GM10847 (cell line): ENCODE data around the gene PDXP.

ENCODE experiments used
- POLR2A ChIP-seq: IDR thresholded peaks from 2 replicates; pipeline ENCODE4 v1.6.1; 2011; ENCODE audit not compliant: insufficient read length; ENCODE audit errors: extremely low read depth

PDXP gene

GRCh38 chr22:37690901-37691504 lies 32.5 kb downstream of the PDXP start:
- no peak for TF ChIP-seq POLR2A

- TF ChIP-seq POLR2A, result no peak
These were observed 34.2 kb downstream of the PDXP start for GRCh38 chr22:37692627-37693285.

GRCh38 chr22:37696657-37697537 lies 38.4 kb downstream of the PDXP start, which contains the start of gene TRIOBP:
TRIOBP (plus strand) TSS chr22:37697048; CDS start chr22:37701366, 4,318 bp downstream.
- no peak for TF ChIP-seq POLR2A

- no peak for TF ChIP-seq POLR2A
These were observed 39.0 kb downstream of the PDXP start for GRCh38 chr22:37697538-37697835.

- TF ChIP-seq POLR2A, result no peak
These were observed 42.7 kb downstream of the PDXP start for GRCh38 chr22:37701141-37701786.

- TF ChIP-seq POLR2A, result no peak
These were observed 45.4 kb downstream of the PDXP start for GRCh38 chr22:37703906-37704305.

- no peak for TF ChIP-seq POLR2A
These were observed 46.1 kb downstream of the PDXP start for GRCh38 chr22:37704645-37705044.

- no peak for TF ChIP-seq POLR2A
These were observed 46.7 kb downstream of the PDXP start for GRCh38 chr22:37705205-37705604.

GRCh38 chr22:37708580-37709444 lies 50.3 kb downstream of the PDXP start:
- TF ChIP-seq POLR2A, result no peak

- TF ChIP-seq POLR2A, result no peak
These were observed 50.9 kb downstream of the PDXP start for GRCh38 chr22:37709445-37709765.

GRCh38 chr22:37710675-37711074 lies 52.2 kb downstream of the PDXP start:
- no peak for TF ChIP-seq POLR2A

GRCh38 chr22:37711490-37711889 lies 53.0 kb downstream of the PDXP start:
- TF ChIP-seq POLR2A, result no peak

- TF ChIP-seq POLR2A, result no peak
These were observed 55.2 kb downstream of the PDXP start for GRCh38 chr22:37713761-37714160.

- no peak for TF ChIP-seq POLR2A
These were observed 56.1 kb downstream of the PDXP start for GRCh38 chr22:37714634-37715033.

GRCh38 chr22:37715760-37716159 lies 57.2 kb downstream of the PDXP start:
- TF ChIP-seq POLR2A, result no peak
